ENCODE data around the gene HNRNPF.
"Not testable (repeated sequence)": the region's sequence is repeated elsewhere in the genome, so short reads cannot be mapped to it uniquely, and the experiment has no call there.

- not testable (repeated sequence) for TF ChIP-seq CTCF (IDR thresholded peaks at IDR 0.05; ENCODE audit: low read depth, low read length, missing input control); RAD21 (IDR thresholded peaks at IDR 0.05); ZBTB33 (IDR thresholded peaks at IDR 0.05); GABPA (IDR thresholded peaks at IDR 0.05 in 1 of 2, conservative IDR thresholded peaks at IDR 0.05 in 1 of 2); HNF4G (IDR thresholded peaks at IDR 0.05)
These were observed 13.0 kb upstream of the HNRNPF start for GRCh38 chr10:43421944-43422343.
